GM21786 (cell line): ENCODE data around the gene CCDC91.
"Not testable (repeated sequence)": the region's sequence is repeated elsewhere in the genome, so short reads cannot be mapped to it uniquely, and the experiment has no call there.

ENCODE experiments used
- ATAC-seq: cut with Tn5 transposase; IDR thresholded peaks from one replicate; pipeline ENCODE4 v1.9.1; 2021; ENCODE audit not compliant: unreplicated experiment

The CCDC91 gene

GRCh38 chr12:28278960-28279359 is 88.7 kb downstream of the CCDC91 start:
- ATAC-seq = no peak

DNA sequence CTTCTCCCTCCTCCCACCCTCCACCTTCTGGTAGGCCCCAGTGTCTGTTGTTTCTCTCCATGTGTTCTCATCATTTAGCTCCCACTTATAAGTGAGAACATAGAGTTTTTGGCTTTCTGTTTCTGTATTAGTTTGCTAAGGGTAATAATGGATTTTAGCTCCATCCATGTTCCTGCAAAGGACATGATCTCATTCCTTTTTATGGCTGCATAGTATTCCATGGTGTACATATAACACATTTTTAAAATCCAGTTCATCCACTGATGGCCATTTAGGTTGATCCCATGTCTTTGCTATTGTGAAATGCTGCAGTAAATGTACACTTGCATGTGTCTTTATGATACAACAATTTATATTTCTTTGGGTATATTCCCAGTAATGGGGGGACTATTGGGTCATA is 96.1 kb downstream of the CCDC91 start:
- no peak for ATAC-seq

DNA sequence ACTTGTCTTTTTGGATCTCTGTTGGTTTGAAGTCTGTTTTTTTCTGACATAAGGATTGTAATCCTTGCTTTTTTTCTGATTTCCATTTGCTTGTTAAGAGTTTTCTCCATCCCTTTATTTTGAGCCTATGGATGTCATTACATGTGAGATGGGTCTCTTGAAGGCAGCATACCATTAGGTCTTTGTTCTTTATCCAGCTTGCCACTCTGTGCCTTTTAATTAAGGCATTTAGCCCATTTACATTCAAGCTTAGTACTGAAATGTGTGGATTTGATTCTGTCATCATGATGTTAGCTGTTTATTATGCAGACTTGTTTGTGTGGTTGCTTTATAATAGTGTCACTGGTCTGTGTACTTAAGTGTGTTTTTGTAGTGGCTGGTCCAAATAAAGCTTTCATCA is 100.0 kb downstream of the CCDC91 start:
- ATAC-seq = no peak

- no peak for ATAC-seq
Observed at GRCh38 chr12:28292699-28293098, 102.4 kb downstream of the CCDC91 start.

- ATAC-seq = no peak
Observed at GRCh38 chr12:28294300-28294699, 104.0 kb downstream of the CCDC91 start.

GRCh38 chr12:28296287-28296686 is 106.0 kb downstream of the CCDC91 start:
- ATAC-seq = no peak

DNA sequence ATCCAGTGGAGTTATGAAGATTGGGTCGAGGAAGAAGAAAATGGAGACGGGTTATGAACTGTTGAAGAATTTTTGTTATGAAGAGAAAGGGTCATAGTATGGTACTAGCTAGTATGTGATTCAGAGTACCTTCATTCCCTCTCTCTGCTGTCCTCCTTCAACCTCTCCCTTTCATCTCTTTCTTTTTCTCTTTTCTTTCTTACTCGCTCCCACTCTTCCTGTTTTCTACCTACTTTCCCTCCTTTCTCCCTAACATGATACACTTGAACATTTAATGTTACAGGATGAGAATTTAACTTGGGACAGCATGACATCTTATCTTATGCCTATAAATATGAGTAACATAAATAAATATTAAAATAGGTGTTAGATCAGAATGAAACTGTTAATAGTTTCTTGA is 112.9 kb downstream of the CCDC91 start:
- no peak for ATAC-seq

DNA sequence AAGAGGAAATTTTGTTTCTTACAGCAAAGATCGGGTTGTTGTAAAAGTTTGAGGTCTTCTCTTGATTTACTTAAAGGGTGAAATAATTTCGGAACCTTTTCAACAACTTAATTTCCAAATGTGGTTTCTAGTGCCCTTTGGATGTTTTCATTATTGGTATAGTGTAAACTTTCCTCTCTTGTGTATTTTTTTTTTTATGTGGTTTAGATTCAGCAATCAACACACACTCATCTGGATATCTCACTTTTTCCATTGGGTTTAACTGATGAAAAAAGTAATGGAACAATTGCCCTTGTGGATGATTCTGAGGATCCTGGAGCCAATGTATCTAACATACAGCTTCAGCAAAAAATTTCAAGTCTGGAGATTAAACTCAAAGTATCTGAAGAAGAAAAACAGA is 116.3 kb downstream of the CCDC91 start:
- no peak for ATAC-seq

DNA sequence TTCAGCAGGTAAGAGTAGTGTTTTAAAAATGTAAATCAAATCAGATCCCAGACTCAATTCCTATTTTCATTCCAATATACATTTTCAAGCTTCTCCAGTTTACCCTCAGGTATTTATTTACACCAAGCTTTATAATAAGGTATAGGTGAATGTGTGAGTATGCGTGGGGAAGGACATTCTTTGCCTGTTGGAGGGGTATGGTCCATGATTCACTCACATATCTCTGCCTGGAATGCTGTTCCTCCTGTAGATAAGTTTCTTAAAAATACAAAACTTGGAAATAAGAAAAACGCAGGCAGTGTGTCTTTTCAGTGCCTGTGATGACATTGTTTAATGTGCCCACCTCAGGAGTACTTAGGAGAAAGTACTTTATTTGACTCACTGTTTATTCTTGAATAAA is 118.6 kb downstream of the CCDC91 start:
- no peak for ATAC-seq

- ATAC-seq = no peak
Observed at GRCh38 chr12:28313631-28314030, 123.4 kb downstream of the CCDC91 start.

GRCh38 chr12:28316049-28316448 is 125.8 kb downstream of the CCDC91 start:
- ATAC-seq = no peak

GRCh38 chr12:28318273-28318672 is 128.0 kb downstream of the CCDC91 start:
- no peak for ATAC-seq

GRCh38 chr12:28320353-28320752 is 130.1 kb downstream of the CCDC91 start:
- no peak for ATAC-seq

DNA sequence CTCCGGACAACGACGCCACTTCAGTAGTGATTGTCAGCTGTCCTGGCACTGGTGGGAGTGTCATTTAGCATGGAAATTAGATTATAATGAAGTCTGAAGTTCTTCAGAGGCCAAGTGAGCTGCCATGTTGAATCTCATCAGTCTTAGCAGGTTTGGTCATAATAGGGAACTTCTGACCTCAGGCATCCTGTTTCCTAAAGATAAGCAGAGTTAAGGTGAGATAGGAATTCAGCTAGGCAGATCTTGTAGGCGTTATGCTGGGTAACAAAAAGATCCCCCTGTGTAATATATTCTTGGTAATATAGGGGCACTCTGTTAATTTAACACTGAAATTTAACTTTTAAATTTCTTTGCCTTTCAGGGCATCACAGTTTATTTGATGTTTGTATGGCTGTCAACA is 137.5 kb downstream of the CCDC91 start:
- ATAC-seq = no peak

- no peak for ATAC-seq
Observed at GRCh38 chr12:28328967-28329366, 138.7 kb downstream of the CCDC91 start.

GRCh38 chr12:28329727-28330126 is 139.5 kb downstream of the CCDC91 start:
- not testable (repeated sequence) for ATAC-seq

DNA sequence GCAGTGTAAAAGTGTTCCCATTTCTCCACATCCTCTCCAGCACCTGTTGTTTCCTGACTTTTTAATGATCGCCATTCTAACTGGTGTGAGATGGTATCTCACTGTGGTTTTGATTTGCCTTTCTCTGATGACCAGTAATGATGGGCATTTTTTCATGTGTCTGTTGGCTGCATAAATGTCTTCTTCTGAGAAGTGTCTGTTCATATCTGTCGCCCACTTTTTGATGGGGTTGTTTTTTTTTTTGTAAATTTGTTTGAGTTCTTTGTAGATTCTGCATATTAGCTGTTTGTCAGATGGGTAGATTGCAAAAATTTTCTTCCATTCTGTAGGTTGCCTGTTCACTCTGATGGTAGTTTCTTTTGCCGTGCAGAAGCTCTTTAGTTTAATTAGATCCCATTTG is 140.0 kb downstream of the CCDC91 start:
- not testable (repeated sequence) for ATAC-seq

DNA sequence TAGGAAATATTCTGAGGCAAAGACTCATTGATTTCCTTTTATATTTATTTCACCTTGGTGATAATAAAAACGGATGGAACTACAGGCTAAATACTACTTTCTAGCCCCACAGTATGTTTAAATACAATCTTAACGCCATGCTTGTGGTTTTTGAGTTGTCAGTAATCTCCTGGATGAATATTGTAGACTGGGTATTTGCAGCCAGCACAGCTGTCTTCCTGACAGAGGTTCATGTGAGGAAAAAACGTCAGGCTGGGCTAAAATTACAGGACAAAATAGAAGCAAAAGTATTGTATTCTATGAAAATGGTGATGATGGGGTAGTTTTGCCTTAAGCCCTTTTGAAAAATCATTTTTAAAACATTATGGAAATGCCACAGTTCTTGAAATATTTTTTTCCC is 140.9 kb downstream of the CCDC91 start:
- no peak for ATAC-seq

DNA sequence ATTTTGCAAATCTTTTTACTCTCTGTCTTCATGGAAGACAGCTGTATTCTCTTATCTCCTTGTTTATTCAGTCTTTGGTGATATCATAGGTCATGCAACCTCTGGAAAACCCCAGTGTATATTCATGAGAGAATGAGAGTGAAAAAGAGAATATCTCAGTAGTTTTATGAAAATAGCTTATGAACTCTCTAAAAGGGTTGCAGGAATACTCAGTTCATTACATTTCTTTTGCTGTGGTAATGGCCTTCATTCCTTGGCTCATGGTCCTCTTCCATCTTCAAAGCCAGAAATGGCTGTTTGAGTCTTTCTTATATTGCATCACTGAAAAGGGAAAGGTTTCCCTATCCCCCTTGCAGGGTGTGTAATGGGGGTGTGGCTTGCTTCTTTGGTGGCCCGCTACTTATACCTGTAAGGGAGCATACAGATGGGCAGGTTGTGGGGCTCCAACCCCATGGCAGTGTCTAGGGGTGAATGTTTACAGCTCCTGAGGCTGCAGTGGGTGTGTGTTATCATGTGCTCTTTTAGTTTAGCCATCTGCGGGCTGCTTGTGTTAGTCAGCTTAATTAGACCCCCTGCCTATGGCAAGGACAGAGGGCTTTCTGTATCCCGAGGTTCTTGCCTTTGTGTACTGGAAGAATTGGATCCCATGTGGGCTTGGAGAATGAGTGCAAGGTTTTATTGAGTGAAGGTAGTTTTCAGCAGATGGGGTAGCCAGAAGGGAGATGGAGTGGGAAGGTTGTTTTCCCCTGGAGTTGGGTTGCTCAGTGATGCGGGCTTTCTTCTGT is 150.2 kb downstream of the CCDC91 start:
- no peak for ATAC-seq

DNA sequence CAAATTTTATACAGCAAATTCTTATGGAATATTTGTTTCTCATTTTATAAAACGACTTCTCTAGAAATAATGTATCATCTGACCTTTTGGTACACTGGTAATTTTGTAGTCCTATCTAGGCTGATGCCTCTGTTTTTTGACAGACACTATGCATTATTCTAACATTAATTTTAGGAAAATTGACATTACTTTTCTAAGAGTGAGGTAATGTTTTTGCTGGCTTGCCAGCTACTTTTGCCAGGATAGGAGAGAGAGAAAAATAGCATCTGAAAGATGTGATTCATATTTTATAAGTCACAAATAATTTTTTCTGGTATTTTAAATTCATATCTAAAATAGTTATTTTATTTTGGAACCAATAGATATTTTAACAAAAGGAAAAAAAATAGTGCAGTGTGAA is 153.5 kb downstream of the CCDC91 start:
- ATAC-seq = no peak

- ATAC-seq = no peak
Observed at GRCh38 chr12:28346567-28346966, 156.3 kb downstream of the CCDC91 start.

DNA sequence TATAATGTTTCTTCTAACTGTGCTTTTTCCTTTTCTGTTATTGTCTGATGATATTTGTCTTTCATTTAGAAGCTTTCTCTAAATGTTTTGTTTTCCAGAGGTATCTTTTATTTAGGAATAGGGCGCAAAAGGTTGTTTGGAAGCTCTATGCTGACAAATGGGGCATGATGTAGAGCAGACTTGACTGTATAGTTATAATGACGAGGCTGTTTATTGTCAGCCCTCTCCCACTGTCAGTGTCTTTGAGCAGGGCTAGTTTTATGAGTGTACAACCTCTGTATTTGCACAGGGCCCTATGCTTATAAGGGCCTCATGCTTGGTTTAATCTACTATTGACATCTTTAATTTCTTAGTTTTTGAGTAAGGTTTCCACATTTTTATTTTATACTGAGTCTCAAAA is 158.9 kb downstream of the CCDC91 start:
- no peak for ATAC-seq

- ATAC-seq = no peak
Observed at GRCh38 chr12:28350502-28350901, 160.2 kb downstream of the CCDC91 start.
